Stimulated activated CD4-positive, alpha-beta T cell treated with anti-CD3 and anti-CD28 coated beads, Interleukin-4, amount 100 ng/mL, for 4 hours (primary cell): Measurements from ENCODE around the gene GNG12.

Source experiments
- DNase-seq, 2 experiments: peaks; one replicate each; pipeline ENCODE4 v3.0.0-alpha.2; 2020

Gene GNG12

DNA sequence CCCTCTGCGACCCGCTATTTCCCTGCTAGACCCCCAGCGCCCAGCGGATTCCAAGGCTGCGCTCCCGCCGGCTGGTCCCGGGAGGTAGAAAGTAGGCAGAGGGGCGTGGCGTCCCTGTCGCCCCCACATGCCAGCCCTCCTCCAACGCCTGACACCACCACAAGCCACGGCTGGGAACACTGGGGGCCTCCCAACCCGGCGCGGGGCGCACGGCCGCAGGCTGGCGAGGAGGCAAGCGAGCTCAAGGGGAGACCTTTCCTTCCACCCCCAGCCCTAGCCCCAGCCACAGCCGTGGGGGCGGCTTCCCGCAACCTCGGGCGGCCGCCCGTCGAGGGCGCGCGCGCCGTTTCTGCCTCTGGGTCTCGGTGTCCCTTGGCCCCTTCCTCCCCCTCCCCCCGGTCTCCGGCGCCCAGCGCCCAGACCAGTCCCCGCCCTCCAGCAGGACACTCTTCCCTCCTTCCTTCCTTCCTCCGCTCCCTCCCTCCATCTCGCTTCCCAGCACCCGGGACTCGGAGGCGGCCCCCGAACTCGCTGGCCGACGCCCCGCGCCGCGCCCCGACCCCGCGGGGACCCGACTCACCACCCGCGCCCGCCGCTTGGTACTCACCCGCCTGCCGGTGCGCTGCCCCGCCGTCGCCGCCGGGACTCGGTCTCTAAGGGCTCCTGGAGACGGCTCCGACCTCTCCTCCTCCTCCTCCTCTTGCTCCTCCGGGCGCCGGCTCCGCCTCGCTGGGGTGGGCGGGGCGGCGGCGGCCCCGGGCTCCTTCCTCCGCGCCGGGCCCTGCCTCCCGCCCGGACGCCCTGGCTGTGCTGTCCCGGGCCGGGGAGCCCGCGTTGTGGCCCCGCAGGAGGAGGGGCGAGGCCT, at the start of gene GNG12:
GNG12 (minus strand) TSS at position 731 of the 865 bp plus-strand sequence. CDS start 125,781 bp downstream, outside the sequence.
- peak in 1 of 2 experiments; percentile 20 for DNase-seq

DNA sequence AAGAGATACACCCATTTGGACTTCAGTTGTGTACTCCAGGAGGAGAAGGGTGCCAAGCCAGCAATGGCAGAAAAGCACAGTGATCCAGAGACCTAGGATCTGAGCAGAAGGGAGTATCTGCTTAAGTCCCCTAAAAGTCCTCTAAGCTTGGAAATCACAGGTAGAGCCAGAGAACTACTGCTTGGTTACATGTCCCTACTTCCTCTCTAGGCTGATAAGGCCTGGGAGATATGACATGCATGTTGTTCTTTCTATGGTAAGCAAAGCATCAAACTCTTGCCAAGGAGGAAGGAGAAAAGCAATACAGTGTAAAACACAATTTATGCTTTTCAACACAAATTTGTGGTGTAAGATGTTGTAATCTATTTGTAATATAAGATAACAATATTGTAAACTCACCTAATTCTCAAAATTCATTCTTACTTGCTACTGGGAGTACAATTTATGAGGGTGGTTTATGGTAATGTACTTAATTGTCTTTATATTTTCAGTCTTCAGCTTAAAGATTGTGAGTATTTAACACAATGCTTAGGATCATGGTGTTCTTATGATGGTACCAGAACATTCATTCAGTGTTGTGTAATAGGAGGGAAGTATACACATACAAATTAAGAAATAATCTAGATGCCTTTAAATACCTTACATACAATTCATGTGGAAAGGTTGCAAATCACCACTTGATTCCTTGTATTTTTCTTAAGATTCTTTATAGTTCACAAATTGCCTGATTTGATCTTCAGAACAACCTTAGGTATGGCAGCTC, 49.1 kb upstream of the GNG12 start:
- no peak for DNase-seq

DNA sequence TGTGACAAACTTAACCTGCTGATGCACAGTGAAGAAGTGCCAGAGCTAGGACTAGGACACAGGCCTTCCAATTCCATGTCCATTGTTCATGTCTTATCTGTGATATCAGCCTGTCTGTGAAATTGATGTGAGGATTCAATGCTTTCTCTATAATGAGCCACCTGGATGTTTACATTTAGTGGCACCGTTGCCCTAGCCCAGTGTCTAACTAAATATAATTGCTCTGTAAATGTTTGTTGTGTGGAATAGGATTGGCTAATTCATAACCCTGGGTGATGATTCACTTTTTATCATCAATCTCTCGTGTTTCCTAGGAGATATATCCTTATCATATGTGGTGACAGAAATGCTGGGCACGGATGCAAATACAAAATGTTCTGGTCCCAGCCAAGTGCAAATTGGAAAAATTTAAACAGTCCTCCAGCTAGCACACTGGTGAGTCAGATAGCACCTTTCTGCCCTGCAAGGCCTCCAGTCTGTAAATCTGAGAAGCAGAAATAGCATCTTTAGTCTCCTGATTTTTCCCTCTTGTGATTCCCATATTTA, 46.9 kb upstream of the GNG12 start:
- DNase-seq = no peak

DNA sequence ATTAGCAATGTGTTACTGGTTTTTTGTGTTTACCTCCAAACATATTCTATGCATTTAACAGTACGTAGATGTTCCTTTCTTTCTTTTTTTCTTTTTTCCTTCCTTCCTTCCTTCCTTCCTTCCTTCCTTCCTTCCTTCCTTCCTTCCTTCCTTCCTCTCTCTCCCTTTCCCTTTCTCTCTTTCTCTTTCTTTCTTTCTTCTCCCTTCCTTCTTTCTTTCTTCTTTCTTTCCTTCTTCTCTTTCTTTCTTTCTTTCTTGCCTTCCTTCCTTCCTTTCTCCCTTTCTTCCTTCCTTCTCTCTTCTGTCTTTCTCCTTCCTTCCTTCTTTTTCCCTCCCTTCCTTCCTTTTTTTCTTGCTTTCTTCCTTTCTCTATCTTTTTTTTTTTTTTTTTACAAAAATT, 46.2 kb upstream of the GNG12 start:
- no peak for DNase-seq

DNA sequence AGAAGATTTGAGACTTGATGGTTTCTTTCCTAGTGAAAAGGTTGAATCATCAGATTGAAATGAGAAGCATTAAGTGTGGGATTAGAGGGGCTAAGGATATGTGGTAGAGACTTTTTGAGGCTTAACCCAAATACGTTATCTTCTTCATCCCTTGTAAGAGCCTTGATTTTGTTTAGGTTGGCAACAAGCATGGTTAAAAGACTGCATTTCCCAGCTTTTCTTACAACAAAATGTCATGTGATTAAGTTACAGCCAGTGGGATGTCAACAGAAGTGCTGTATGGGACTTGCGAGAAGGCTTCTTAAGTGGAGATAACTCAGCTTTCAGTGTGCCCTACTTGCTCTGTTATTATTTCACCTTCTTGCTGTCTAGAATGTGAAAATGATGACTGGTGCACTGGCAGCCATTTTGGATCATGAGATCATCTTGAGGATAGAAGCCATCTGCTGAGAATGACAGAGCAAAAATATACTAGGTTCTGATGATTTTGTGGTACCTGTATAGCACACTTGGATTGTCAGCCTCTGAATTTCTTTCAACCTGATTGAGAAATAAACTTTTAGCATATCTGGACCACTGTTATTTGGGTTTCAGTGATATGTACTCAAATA, 41.3 kb upstream of the GNG12 start:
- no peak for DNase-seq

DNA sequence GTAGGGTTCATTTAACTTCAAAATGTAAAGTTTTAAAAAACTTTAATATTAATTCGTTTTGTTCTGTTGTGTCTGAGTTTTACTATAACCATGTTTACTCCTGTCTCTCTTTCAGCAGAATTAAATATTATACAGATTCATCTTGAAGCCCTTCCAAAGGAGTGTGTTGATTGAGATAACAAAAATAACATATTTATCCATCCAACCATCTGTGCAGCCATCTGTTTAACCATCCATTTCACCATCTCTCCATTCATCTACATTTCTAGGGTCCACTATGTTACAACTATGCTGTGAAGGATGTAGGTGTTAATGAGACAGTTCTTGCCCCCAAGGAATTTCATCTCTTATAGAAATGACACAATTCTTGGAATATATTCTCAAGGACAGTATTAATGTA, 36.0 kb upstream of the GNG12 start:
- no peak for DNase-seq

DNA sequence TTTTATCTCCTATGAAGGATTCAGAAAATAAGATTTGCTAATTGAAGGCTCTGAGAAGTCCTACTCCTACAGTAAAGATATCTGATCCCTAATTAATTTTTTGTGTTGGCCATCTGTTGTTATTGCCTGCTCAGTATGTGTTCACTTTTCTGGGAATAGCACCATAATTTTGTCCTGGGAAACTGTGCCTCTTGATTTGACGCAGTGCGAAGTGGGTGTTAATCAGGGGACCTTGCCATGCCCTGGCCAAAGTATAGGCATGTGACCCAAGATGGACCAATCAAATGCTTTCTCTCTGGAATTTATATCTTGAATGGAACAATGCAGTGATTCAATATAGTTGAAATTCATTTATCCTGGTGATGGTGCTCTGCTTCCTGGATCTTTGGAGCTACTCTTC, 30.4 kb upstream of the GNG12 start:
- DNase-seq = no peak

DNA sequence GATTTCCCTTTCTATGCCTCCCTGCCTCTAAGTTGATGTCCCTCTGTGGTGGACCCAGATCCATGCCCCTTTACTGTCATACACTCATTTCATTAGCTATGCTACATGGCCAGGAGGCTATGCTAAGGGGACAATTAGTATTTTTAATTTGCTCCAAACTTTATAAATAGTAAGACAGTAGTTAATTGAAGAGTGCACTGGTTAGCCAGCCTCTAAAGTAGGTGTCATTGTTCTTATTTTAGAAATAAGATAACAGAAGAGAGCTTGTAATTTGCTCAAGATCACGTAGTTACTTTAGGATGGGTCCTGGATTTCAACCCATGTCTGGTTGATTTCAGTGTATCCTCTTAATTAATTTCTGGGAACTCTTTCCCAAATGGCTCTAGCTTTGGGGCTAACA, 29.4 kb upstream of the GNG12 start:
- no peak for DNase-seq

GRCh38 chr1:67861856-67862516, 28.7 kb upstream of the GNG12 start:
- DNase-seq = no peak

- no peak for DNase-seq
Measured at GRCh38 chr1:67860776-67861175, 27.5 kb upstream of the GNG12 start.

GRCh38 chr1:67856921-67857320, 23.7 kb upstream of the GNG12 start:
- DNase-seq = no peak

DNA sequence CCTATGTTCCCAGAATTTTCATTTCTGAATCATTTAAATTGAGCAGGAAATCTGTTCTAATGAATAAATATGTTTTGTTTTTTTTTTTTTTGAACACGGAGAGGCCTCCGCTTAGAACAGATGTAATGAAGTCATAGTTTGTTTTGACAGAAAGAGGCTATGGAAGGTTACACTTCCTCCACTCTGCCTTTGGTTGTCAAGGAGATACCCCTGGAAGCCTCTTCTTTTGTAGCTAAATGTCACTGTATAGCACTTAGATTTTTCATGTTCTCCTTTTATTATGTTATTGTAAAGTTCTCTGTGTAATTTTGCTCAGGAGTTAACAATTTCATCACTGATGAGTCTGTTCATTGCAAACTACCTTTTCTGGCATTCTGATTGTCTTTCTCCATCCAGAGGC, 22.7 kb upstream of the GNG12 start:
- DNase-seq = no peak

GRCh38 chr1:67855444-67855843, 22.2 kb upstream of the GNG12 start:
- DNase-seq = no peak

- DNase-seq = no peak
Measured at GRCh38 chr1:67853704-67854103, 20.4 kb upstream of the GNG12 start.

DNA sequence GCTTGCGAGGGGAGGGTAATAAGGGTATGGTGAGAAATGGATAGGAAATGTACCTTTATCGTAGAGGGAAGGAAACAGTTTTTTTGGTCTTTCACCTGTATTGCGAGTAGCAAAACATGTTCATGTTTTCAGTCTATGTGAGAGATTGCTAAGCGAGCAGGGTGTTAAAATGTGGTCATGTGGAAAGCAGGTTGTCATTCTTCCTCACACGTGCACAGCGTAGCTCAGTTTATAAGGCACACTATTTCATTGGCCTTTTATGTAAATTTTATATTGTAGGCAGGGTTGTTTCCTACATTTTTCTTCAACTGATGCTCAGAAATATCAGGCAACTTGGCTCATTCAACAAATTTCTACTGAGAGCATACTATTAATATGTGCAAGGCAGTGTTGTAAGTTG, 18.5 kb upstream of the GNG12 start:
- DNase-seq = no peak

DNA sequence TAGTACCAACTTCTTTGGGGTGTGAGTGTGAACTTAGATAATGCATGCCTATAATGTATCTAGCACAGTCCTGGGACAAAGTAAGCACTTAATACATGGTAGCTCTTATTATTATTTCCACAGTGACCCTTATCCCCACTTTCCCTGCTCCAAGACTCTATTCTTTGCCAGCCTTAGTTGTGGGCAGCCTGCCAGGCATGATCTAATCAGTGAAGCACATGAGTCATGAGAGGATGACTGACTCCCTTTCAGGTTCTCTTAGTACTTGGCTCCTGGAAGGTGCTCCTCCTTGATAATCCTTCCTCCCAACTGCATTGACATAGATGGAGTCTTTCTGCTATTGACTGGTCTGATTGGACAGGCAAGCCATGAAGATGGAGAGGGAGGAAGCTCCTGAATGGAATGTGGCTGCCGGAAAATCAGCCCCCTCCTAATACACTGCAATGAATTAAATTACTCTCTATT, 17.4 kb upstream of the GNG12 start:
- no peak for DNase-seq

DNA sequence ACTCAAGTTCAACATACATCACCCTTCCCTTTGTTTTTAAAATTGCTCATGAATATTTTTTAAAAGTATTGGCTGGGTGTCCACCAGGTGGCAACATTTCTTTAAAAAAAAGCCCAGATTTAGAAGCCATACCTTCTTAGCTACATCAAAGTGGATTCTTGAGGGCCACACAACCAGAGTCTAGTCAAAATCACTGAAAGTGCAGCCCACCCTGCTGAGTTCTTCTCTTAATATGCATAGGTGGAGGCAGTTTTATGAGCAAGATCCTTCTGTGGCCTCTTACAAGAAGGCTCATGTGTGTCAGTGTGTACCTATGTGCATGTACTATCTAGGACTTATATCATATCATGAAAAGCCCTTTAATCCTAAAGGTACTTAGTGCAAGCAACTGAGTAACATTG, 16.9 kb upstream of the GNG12 start:
- no peak for DNase-seq

- no peak for DNase-seq
Measured at GRCh38 chr1:67847466-67847865, 14.2 kb upstream of the GNG12 start.

DNA sequence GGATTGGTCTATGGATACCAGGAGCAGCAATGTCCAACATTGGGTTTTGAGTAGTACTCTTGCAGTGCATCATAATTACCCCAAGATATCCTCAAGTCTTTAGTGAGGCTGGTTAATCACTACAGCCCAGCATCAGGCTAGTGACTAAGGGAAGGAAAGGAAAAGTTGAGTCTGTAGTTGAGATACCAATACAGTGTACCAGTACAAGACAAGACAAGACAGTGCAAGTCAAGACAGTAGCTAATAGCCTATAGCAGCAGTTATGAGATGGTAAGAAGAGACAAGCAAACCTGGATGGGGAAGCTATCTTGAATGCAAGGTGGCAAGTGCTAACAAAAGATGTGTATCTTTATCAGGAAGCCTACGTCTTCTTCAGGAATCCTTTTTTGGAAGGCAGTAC, 13.3 kb upstream of the GNG12 start:
- DNase-seq = no peak

DNA sequence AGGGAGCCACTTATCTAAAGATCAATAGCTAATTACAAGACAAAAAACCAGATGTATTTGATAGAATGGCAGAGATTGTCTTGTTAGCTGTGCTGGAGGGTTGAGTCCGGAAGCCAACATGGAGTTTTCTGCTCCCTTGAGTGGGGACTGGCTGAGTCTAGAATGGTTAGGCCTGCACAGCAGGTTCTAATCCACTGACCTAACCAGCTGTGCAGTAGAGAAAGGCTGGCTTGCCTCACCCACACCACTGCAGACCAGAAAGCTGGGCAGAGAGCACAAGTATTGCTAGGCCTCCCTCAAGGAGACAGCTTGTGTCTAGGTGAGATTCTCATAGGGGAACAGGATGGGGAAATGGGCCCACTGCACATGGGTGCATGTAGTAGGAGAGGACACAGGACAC, 11.7 kb upstream of the GNG12 start:
- no peak for DNase-seq

DNA sequence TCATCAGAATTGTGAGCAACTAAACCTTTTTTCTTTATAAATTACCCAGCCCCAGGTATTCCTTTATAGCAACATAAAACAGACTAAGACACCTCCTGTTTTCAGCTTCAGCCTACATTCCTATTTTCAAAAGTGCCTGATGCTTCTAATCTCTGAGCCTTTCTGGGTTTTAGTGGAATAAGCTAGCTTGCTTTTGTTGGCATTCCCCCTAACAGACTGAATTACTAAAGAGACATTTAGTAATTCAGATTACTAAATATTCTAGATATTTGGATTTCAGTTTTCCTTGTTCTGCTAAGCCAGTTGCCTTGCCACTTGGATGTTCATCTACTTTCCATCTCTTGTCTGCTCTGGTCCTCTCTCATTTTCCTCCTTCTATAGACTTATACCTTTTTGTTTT, 10.5 kb upstream of the GNG12 start:
- DNase-seq = no peak

GRCh38 chr1:67843331-67843730, 10.1 kb upstream of the GNG12 start:
- no peak for DNase-seq

DNA sequence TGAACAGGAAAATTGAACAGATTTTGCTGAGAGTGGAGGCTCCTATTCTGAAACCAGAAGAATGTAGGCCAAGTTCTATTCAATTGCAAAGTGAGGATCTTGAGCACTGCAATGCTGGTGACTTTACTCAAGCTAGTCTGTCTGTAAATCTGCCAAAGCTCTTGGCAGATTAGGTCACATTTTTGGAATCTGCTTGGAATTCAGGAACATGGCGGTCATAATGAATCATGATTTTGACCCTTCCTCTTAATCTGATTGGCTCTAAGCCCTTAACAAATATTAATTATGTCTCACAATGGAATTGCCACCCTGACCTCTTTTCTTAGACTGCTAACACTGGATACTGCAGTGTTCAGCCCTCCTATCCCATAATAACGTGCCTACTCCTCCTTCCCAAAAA, 7.2 kb upstream of the GNG12 start:
- DNase-seq = no peak
